GM12878 (cell line): Measurements from ENCODE around the gene PARN. TPM values are rescaled to one million over a fixed set of nuclear protein-coding genes. Genes with fewer than 3 reads are reported as not detected.

Experiments used
- ATAC-seq: fragments of 200-7000 bp; cut with Tn5 transposase; 3 replicates; pipeline ENCODE4 v1.9.1; 2020; ENCODE audit warnings: mild to moderate bottlenecking, moderate library complexity
- BruUV-seq: library from RNA; stranded (reverse); fragments of 400-500 nt; replicated peaks from 2 replicates; lab custom pipeline; 2021; lab: Mats Ljungman, UMichigan
- CTCF ChIA-PET: fragments of 300-600 bp; sonication (Branson Sonifier 250); formaldehyde crosslinking; extraction: SDS; loops from one replicate; lab custom pipeline; 2021; ENCODE audit warnings: inconsistent platforms; lab: Yijun Ruan, JAX
- POLR2A ChIA-PET: fragments of 350-600 bp; formaldehyde crosslinking; extraction: SDS; loops from one replicate; lab custom pipeline; 2021; ENCODE audit warnings: inconsistent platforms; lab: Charles Lee
- RAD21 ChIA-PET: fragments of 300-600 bp; sonication (Branson Sonifier 250); formaldehyde crosslinking; loops from one replicate; lab custom pipeline; 2023; ENCODE audit warnings: antibody characterized with exemption; ENCODE audit not compliant: unreplicated experiment; lab: Charles Lee
- SMC1A ChIA-PET: fragments of 300-600 bp; sonication (Branson Sonifier 250); formaldehyde crosslinking; loops from one replicate; lab custom pipeline; 2023; ENCODE audit not compliant: unreplicated experiment, uncharacterized antibody; lab: Charles Lee
- DNase-seq: peaks from one replicate; pipeline ENCODE4 v3.0.0-alpha.2; 2011; ENCODE audit warnings: low read depth, low spot score
- FAIRE-seq: peaks from 3 replicates; lab custom pipeline; 2011; peaks lifted over from hg19 to GRCh38; lab: Jason Lieb, UNC
- H2AFZ ChIP-seq: 2 replicates; pipeline ENCODE4 v1.6.0; 2011; ENCODE audit warnings: low read depth, low read length, control low read depth; ENCODE audit not compliant: control insufficient read depth
- H3K27ac ChIP-seq: 2 replicates; pipeline ENCODE4 v1.5.1; 2011; ENCODE audit warnings: control low read depth; ENCODE audit not compliant: control insufficient read depth, insufficient read depth
- H3K27me3 ChIP-seq, 2 experiments: replicated peaks in 1 of 2; 2 replicates each; pipeline versions ENCODE4 v1.6.0 to v1.6.1; 2011; ENCODE audit warnings: low read length in 1 of 2; ENCODE audit not compliant: control insufficient read depth in 2 of 2, insufficient read depth in 2 of 2
- H3K36me3 ChIP-seq, 2 experiments: 2 replicates each; pipeline ENCODE4 v1.5.1; 2011; ENCODE audit warnings: low read length in 1 of 2; ENCODE audit not compliant: control insufficient read depth in 2 of 2, insufficient read depth in 2 of 2
- H3K4me1 ChIP-seq: 2 replicates; pipeline ENCODE4 v1.6.1; 2011; ENCODE audit warnings: mild to moderate bottlenecking, low read length, moderate library complexity, mixed read lengths; ENCODE audit not compliant: control insufficient read depth, insufficient read depth
- H3K4me2 ChIP-seq: 2 replicates; pipeline ENCODE4 v1.6.0; 2011; ENCODE audit warnings: control low read depth; ENCODE audit not compliant: control insufficient read depth, insufficient read depth
- H3K4me3 ChIP-seq: fragments of 200-600 bp; sonication (generic); 2 replicates; pipeline ENCODE4 v1.5.1; 2016
- H3K79me2 ChIP-seq: 2 replicates; pipeline ENCODE4 v1.6.0; 2011; ENCODE audit warnings: low read length; ENCODE audit not compliant: control insufficient read depth, insufficient read depth
- H3K9ac ChIP-seq: 2 replicates; pipeline ENCODE4 v1.8.0; 2011; ENCODE audit warnings: low read length, control low read depth, mixed read lengths; ENCODE audit not compliant: control insufficient read depth, insufficient read depth
- H3K9me3 ChIP-seq: replicated peaks from 3 replicates; pipeline ENCODE4 v1.5.1; 2011; ENCODE audit warnings: mild to moderate bottlenecking, low read length; ENCODE audit not compliant: control insufficient read depth, insufficient read depth
- H4K20me1 ChIP-seq: 2 replicates; pipeline ENCODE4 v1.6.0; 2011; ENCODE audit not compliant: control insufficient read depth, insufficient read depth
- BHLHE40 ChIP-seq, 2 experiments: fragments of 450-650 bp in 1 of 2; IDR thresholded peaks; 2 replicates each; pipeline ENCODE4 v1.6.1; 2011 to 2017; ENCODE audit warnings: low read depth in 2 of 2, borderline replicate concordance in 1 of 2, improper control_type of control experiment in 1 of 2, low read length in 1 of 2, mild to moderate bottlenecking in 1 of 2
- CBX3 ChIP-seq: fragments of 200-600 bp; sonication (generic); IDR thresholded peaks from 2 replicates; pipeline ENCODE4 v1.6.1; 2016; ENCODE audit warnings: low read depth, borderline replicate concordance
- EZH2 ChIP-seq: IDR thresholded peaks from 2 replicates; pipeline ENCODE4 v1.6.1; 2012; ENCODE audit warnings: low read depth, mild to moderate bottlenecking, control low read depth, inconsistent platforms, low read length, borderline replicate concordance; ENCODE audit not compliant: control insufficient read depth
- FOXM1 ChIP-seq: IDR thresholded peaks from 2 replicates; pipeline ENCODE4 v1.6.1; 2012; ENCODE audit warnings: low read depth, mild to moderate bottlenecking, inconsistent platforms, low read length, moderate library complexity
- HDAC2 ChIP-seq: fragments of 200-600 bp; sonication (generic); IDR thresholded peaks from 2 replicates; pipeline ENCODE4 v1.6.1; 2017
- IRF3 ChIP-seq: fragments of 450-650 bp; IDR thresholded peaks from 2 replicates; pipeline ENCODE4 v1.6.1; 2014; ENCODE audit warnings: mild to moderate bottlenecking
- IRF4 ChIP-seq: IDR thresholded peaks from 2 replicates; pipeline ENCODE4 v1.6.1; 2011; ENCODE audit warnings: low read depth, low read length
- MXI1 ChIP-seq: fragments of 150-350 bp; IDR thresholded peaks from 2 replicates; pipeline ENCODE4 v1.6.1; 2011; ENCODE audit warnings: low read depth, mild to moderate bottlenecking, inconsistent platforms, low read length, improper control_type of control experiment
- MYC ChIP-seq: IDR thresholded peaks from 2 replicates; pipeline ENCODE4 v1.6.1; 2011; ENCODE audit warnings: mild to moderate bottlenecking, low read length, moderate library complexity, inconsistent platforms; ENCODE audit not compliant: insufficient read depth, insufficient replicate concordance, insufficient read length, severe bottlenecking
- PBX3 ChIP-seq: IDR thresholded peaks from 2 replicates; pipeline ENCODE4 v1.6.1; 2011; ENCODE audit warnings: mild to moderate bottlenecking, low read depth, low read length, moderate library complexity; ENCODE audit not compliant: insufficient replicate concordance
- PKNOX1 ChIP-seq: fragments of 450-650 bp; IDR thresholded peaks from 2 replicates; pipeline ENCODE4 v1.6.1; 2016; ENCODE audit warnings: mild to moderate bottlenecking
- SMAD5 ChIP-seq: IDR thresholded peaks from 2 replicates; pipeline ENCODE4 v1.6.1; 2016; ENCODE audit warnings: antibody characterized with exemption, low read depth
- STAT1 ChIP-seq: fragments of 450-650 bp; conservative IDR thresholded peaks from 2 replicates; pipeline ENCODE4 v1.6.1; 2014; ENCODE audit warnings: antibody characterized with exemption, mild to moderate bottlenecking
- SUZ12 ChIP-seq: fragments of 200-600 bp; sonication (generic); IDR thresholded peaks from one replicate; pipeline ENCODE4 v1.6.1; 2018; ENCODE audit warnings: antibody characterized with exemption, mild to moderate bottlenecking; ENCODE audit not compliant: unreplicated experiment
- ZNF687 ChIP-seq: fragments of 450-650 bp; IDR thresholded peaks from 2 replicates; pipeline ENCODE4 v1.6.1; 2017; ENCODE audit warnings: mild to moderate bottlenecking, moderate library complexity
- WGBS: methylation state at CpG from one replicate; pipeline ENCODE4 v1.1.6; 2016; ENCODE audit warnings: low lambda C conversion rate; ENCODE audit not compliant: insufficient replicate concordance, insufficient coverage; ENCODE audit errors: missing lambda C conversion rate; 5-methylcytosine and 5-hydroxymethylcytosine counted together
- in situ Hi-C: fragments of 300-500 bp; cut with MboI; formaldehyde crosslinking; loops from 9 replicates; pipeline ENCODE4 v1.14.3; 2018; ENCODE audit warnings: mixed read lengths
- intact Hi-C: fragments of 100-400 bp; cut with micrococcal nuclease; formaldehyde crosslinking; loops from one replicate; pipeline ENCODE4 v1.14.2; 2022; ENCODE audit not compliant: unreplicated experiment
- polyA plus RNA-seq, 11 experiments: library from polyadenylated mRNA; depleted of rRNA in 4 of 11; unstranded in 6 of 11; stranded (reverse) in 5 of 11; fragments of >200 nt; fragmentation: Nextera tagmentation in 4 of 11; fragmentation: Illumina TruSeq in 1 of 11; extraction: Ambion mirVana in 4 of 11; extraction: Trizol in 1 of 11; gene quantifications; 1 replicate in 1 of 11; 2 replicates in 10 of 11; pipeline versions ENCODE4 v1.2.1 to v1.2.3, GENCODE V29; 2011 to 2016; ENCODE audit warnings: inconsistent platforms in 2 of 11, missing spikeins in 2 of 11, low read depth in 1 of 11
- total RNA-seq, 4 experiments: library from RNA; depleted of rRNA in 3 of 4; stranded (reverse); fragments of >200 nt in 3 of 4; fragmentation: Illumina TruSeq in 1 of 4; extraction: Trizol in 1 of 4; gene quantifications; 2 replicates each; pipeline versions ENCODE4 v1.2.1 to v1.2.3, GENCODE V29; 2013 to 2021

Gene PARN
- total and polyA plus RNA-seq, 10 of the 15 experiments (the other 5 are each of a cell fraction or from before 2014, with no cell fraction given): 15.6 to 77.3 (median 47.7) TPM

- ChIA-PET RAD21 (no interaction called here), CTCF (no interaction called here), SMC1A (no interaction called here), POLR2A (no interaction called here)
- Histone ChIP-seq H3K36me3 (peaks cover 2 to 5% of the 10 kb centered on the region in 2 experiments; a peak in 3 of 4 replicates), H3K4me2 (no peak overlapping the region), H3K4me1 (no peaks in the 10 kb centered on the region), H3K79me2 (no peaks in the 10 kb centered on the region), H3K4me3 (no peak overlapping the region), H3K27me3 (no peaks in the 10 kb centered on the region), H3K9ac (no peak overlapping the region), H2AFZ (no peak overlapping the region), H3K27ac (no peak overlapping the region), H4K20me1 (no peaks in the 10 kb centered on the region), H3K9me3 (no peaks in the 10 kb centered on the region)
- TF ChIP-seq PKNOX1 (no peak), HDAC2 (no peak), IRF3 (no peak), BHLHE40 (IDR thresholded peaks at IDR 0.05; ENCODE audit: borderline replicate concordance in 1 of 2, low read depth in 2 of 2, low read length in 1 of 2) (no peak), EZH2 (no peak), MXI1 (no peak), MYC (no peak), PBX3 (no peak), SUZ12 (no peak), ZNF687 (no peak), CBX3 (no peak), FOXM1 (no peak), IRF4 (no peak), SMAD5 (no peak), STAT1 (no peak)
- ATAC-seq (no peak), DNase-seq (no peak), FAIRE-seq (no peak)
- 93% methylated on average over 8 of the region's 8 CpGs for WGBS
- intact Hi-C loops (no loop called here), in situ Hi-C loops (no loop called here)
- BruUV-seq: no TSS peak
Observed at GRCh38 chr16:14559809-14560241, 70.2 kb downstream of the PARN start.
